Effector CD4-positive, alpha-beta T cell (primary cell): ENCODE data around the gene DCXR.

Experiments used
- DNase-seq: peaks from one replicate; pipeline ENCODE4 v3.0.0-alpha.2; 2020

Gene DCXR

DNA sequence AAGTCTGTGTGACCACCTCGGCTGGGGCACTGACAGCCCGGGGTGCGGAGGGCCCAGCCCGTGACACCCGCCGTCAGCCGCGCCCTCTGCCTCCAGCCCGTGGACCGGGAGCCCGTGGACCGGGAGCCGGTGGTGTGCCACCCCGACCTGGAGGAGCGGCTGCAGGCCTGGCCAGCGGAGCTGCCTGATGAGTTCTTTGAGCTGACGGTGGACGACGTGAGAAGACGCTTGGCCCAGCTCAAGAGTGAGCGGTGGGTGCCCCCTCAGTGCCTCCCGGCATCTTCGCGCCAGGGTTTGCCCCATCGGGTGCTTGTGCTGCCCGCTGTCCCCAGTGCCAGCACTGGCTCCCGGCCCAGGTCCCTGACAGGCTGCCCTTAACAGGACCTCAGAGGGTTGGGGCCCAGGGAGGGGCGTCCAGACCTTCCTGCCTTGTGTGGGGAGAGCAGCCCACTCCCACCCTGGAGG lies 28.5 kb downstream of the DCXR start:
- DNase-seq, result no peak

DNA sequence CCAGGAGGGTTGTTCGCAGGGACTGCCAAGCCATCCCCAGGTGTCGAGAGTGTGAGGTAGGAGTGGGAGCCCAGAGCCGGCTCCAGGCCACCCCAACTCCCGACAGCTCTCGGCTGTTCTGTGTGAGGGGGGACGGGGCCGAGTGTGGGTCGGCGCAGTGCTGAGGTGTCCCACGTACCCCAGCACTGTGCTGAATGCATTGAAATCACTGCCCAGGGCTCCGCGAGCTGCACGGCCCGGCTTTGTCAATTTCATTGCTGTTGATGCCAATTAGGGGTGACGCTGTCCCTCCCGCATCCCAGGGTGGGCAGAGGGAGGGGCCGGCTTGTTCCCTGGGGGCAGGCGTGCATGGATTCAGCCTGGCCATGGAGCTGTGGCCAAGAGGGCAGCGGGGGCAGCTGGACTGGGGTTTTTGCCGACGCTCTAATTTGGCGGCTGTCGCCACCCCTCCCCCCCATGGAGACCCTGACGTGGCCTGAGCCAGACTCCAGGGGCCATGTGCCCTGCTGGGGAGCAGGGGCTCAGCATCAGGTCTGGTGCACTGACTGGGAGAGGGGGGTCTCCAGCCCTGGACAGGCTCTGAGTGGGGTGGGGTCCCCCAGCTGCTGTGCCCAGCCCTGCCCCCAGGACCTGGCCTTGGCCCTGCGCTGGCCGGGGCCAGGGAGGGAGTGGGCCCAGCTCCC lies 29.1 kb downstream of the DCXR start:
- DNase-seq, result no peak

DNA sequence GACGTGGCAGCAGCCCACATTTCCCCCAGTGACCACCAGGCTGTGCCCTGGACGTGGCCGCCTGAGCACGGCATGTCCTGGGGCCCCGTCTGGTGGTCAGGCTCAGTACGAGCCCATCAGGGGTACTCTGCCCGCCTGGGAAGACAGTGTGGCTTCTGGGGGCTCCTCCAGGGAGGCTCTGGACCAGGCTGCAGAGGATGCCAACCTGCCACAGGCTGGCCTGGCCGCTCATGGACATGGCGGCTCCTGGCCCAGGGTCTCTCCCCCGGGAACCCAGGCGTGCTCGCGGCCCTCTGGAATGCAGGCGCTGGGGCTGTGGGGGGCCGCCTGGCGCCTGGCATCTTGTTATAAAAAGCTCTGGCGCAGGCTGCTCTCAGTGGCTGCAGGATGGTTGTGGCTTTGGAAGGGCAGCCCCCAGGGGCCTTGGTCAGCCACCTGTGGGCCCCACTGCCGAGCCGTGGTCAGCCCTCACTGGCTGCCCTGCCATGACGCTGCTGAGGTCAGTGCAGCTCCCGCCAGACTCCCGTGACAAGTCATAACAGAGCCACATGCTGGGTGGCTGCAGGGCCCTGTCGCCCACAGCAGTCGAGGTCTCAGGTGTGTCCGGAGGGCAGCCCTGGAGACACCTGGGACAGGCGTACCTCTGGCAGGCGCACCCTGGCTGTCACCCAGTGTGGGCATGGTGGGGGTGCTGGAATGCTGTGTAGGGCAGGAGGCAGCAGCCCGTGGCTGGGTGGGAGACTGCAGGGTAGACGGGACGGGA lies 29.8 kb downstream of the DCXR start:
- no peak for DNase-seq

DNA sequence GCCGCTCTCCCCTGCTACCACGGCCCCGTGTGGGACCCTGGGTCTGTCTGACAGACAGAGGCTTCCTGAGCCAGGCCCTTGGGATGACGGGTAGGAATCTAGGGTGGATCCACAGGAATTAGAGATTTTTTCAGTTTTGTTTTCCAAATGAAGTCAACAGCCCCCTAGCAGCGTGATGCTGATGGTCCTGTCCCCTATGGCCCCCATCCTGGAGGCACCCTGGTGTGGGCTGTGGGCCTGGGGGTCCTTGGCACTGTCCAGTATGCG lies 30.3 kb downstream of the DCXR start:
- no peak for DNase-seq

DNA sequence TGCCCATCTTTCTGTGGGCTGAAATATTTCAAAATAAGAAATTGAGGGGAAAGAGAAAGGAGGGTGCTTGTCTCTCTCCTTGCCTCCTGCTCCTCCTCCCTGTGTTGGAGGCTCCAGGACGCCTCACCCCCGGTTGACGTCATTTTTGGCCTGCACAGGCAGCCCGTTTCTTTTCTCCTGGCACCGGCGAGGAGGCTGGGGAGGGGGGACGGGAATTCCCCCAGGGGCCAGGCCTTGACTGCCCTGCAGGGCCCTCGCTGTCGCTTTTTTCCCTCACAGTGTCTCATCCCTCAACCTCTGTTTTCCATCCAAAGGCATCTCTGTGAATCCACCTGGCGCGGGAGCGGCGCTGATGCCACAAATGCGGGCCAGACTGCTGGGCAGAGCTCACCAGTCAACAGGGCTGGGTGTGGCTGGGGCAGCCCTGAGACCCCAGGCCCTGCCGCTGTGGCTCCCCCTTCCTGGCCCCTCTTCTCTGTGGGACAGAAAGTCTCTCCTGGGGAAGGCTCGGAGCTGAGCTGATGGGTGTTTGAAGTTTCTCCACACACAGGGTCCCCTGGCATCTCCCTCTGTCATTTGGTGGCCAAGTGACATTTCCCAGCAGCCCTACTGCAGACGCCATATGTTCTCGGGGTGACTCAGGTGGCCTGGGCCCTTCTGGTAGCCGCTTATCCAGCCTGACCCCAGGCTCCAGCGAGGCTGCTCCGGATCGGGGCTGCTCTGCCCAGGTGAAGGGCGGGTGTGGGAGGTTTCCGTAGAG lies 30.8 kb downstream of the DCXR start:
- DNase-seq, result no peak

DNA sequence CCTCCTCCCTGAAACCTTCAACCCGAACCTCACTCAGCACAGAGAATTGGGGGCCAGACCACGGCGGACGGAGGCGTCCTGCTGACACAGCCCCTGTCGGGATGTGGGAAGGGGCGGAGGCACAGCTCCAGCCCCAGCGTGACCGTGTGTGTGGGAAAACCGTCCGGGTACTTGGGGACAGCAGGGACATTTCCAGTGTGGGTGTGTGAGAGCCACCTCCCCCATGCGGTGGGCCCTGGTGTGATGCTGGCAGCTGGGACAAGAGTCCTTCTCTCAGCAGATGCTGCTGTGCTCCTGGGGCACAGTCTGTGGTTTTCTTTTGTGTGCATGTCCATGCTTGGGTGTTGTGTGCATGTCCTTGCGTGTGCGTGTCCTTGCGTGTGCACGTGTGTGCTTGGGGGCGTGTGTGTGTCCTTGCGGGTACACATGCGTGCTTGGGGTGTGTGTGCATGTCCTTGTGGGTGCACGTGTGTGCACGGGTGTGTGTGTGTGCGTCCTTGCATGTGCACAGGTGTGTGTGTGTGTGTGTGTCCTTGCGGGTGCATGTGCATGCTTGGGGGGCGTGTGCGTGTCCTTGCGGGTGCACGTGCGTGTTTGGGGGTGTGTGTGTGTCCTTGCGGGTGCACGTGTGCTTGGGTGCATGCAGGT lies 31.7 kb downstream of the DCXR start:
- no peak for DNase-seq

DNA sequence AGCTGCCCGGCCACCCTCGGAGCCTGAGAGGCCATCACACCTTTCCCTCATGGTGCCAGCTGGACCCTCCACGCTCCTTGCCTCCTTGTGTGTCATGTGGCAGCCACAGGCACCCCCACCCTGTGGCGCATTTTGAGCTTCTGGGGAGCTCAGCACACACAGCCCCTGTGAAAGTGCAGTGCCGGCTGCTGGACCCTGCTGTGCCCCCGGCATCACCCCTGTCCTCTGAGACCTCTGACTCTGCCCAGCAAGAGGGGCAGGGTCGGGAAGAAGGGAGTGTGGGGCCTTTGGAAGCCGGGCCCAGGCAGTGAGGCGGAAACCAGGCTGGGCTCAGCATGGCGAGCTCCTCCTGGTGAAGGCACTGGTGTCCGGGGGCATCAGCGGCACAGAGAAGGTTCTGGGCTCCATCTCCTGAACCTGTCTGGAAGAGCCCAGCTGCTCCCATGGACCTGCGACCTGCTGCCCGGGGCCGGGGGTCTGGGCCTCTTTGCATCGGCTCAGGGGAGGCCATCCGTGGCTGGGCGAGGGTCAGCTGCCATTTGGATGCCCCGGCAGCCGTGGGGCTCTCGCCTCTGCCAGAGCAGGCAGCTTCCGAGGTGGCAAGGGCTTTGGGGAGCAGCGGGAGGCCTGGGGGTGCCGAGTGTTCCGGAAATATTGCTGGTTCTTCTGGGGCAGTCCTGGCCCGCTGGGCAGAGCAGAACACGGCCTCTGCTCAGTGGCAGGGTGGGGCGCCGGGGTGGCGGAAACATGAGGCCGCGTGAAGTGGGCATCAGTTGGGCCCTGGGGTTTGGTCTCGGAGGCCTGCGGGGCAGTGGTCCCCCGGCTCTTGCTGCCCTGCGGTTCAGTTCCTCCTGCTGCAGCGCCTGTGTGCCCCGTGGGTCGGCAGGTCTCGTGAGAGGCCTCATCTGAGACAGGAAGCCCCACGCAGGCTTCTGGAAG lies 32.7 kb downstream of the DCXR start:
- DNase-seq, result no peak

DNA sequence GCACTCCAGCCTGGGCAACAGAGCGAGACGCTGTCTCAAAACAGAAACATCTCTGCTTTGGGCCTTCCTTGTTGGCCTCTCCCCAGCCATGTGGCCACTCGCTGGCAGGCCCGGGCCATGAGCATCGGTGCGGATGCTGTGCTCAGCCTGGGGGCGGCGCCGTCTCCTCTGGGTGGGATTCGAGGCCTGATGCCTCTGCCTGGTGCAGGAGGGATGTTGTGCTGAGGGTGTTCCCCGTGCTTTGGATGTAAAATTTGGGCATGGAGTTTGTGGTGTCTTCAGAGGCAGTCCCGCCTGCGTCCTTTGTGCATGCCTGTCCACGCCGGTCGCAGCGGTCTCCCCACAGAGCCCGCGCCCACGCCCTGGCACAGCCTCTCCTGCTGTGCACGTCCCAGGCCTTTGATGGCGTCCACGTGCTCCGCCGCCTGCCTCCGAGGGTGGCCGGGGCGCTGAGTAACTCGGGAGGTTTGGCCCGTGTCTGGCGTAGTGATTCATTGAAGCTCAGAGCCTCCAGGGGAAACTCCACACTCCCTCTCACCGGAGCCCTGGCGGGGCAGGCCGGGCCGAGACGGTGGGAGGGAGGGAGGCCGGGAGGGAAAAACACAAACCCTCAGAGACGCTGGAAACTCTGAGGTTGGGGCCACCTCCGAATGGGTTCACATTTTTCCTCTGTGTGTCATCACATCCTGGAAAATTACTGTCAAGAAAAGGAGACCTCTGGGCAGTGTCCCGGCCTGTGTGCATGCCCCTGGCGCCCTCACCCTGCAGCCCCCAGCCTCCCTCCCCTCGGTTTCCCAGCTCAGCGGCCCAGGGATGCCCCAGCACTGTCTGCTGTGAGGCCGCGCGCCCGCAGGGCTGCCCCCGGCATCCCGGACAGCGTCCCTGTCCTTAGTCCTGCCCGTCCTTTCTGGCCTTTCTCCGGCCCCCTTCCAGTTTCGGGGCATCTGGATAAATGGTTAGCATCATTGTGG lies 33.8 kb downstream of the DCXR start:
- DNase-seq, result no peak

DNA sequence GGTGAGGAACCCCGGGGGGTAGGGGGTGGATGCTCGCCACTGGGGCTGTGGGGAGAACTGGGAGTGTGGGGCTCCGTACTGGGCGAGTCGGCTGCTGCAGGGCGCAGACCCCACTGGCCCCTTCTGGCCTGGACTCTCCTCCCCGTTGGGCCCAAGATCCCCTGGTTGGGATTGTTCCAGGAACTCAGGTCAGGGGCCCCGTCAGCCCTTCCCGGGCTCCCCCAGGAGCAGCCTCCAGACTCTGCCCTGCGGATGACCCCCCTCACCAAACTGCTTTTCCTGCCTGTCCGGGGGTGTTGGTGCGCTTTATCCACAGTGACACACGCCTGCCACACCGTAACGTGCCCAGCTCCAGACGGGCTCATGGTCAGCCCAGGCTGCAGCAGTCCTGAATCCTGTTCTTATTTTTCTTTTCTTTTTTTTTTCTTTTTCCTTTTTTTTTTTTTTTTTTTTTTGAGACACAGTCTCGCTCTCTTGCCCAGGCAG lies 35.9 kb downstream of the DCXR start:
- DNase-seq, result no peak

DNA sequence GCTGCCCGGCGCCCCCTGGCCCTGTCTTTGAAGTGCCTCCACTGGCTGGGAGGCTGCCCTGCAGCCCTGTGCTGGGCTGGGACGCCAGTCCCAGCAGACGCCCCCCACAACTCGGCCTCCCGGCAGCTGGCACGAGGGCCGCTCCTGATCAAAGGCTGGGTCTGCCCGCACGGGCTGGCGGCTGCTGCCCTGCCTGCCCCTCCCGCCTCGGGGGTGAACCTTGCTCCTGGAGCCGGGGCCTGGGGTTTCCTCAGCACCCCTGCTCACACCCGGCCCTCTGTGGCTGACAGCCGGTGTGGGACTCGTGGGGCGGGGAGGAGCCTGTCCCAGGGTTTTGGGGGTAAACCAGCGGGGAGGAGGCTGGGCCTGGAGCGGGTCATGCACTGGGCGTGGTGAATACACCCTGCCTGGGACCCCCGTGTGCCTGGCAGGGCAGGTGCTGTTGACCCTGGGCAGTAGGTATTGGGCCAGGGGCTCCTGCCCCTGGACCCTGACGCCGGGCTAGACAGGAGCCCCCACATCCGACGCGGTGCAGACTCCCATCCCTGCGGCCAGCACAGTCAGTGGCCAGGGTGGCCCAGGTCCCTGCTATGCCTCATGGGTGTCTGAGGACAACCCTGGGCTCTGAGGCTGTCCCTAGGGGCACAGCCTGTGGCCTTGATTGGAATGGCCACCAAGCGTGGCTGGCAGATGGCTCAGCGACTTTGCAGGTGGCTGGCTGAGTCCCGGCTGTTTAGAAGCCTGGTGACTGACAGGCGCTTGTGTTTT lies 36.5 kb downstream of the DCXR start:
- no peak for DNase-seq

DNA sequence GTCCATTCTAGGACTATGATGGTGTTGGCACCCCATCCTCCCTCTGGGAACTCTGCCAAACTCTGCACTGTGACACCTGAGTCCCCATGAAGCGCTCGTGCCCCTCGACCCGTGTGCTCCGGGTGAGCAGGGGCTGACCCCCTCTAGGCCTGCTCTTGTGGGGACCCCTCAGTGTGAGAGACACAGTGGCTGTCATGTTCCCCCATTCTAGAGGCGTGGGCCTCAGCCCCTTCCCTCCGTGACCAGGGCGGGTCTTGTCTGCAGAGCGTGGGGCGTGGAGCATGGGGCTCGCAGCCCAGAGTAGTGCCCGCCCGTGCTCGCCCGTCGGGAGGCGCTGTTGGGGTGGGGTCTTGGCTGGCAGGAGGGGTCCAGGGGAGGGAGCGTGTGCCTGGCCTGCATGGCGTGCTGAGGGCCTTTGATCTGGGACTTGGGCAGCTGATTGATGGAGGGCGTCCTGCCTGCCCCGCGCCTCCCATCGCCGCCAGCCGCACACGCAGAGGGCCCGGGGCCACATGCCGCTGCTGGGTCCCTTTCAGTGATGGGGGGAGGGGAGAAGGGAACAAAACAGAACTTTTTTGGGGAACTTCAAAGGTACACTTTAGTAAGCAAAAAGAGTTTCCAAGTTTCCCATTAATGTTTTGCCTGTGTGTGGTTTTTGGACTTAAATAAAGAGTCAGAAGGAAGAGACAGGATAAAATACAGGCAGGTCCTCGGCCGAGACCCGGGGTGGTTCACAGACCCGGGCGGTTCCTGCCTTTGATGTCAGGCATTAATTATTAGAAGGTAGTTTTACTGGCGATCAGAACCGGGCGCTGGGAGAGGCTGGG lies 37.3 kb downstream of the DCXR start:
- DNase-seq, result no peak

DNA sequence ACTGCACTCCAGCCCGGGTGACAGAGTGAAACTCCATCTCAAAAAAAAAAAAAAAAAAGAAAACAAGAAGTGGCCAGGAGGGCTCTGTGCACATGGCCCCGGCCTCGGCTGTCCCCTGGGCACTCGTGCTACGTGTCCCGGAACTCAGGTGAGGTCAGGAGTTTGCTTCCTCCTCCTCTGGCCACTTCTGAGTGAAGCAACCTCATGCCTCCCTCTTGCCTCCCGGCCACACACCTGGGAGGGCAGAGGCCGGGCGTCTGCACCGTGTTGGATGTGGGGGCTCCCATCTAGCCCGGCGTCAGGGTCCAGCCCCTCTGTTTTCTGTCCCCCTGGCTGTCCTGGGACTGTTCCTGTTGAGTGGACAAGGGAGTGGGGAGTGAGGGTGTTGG lies 37.9 kb downstream of the DCXR start:
- no peak for DNase-seq

DNA sequence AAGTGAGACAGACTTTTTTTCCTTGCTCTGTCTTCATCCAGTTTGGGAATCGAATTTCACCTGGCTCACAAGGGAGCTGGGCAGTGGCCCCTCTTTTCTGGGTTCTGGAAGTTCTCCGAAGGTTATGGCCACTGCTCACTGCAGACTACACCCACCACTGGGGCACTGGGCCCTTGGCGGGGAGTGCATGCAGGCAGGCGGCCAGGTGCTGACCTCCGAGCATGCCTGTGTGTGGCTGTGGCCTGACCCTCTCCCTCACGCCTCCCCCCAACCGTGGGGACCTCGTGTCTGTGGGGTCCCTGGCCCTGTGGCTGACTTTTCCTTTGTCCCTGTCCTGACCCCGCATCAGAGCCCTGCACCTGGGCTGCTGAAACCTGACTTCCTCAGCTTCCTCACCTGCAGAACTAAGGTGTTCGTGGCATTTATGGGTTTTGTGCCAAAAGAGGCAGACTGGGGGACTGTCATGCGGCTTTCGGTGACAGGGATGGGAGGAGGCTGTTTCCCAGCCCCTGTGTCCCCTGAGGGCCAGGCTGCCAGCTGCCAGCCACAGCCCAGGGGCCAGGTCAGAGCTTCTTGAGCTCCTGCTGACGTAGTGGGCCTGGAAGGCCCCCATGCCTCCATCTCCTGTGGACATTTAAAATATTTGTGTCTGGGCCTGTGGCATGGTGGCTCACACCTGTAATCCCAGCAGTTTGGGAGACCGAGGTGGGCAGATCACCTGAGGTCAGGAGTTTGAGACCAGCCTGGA lies 38.6 kb downstream of the DCXR start:
- DNase-seq, result no peak

DNA sequence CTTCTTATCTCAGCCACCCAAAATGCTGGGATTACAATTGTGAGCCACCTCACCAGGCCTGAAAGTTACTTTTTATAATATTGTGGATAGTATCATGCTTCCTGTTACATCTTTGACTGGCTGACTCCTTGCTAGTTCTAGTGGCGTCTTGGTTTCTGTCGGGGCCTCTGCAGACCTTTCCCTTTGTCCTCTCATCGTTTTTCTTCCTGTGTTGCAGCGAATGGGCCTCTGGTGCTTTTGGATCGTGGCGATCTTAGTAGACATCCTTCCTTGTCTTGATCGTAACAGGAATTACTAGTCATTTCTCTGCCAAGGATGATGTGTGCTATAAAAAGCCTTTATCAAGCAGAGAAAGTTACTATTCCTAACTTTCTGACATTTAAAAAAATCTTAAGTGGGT lies 39.3 kb downstream of the DCXR start:
- no peak for DNase-seq

DNA sequence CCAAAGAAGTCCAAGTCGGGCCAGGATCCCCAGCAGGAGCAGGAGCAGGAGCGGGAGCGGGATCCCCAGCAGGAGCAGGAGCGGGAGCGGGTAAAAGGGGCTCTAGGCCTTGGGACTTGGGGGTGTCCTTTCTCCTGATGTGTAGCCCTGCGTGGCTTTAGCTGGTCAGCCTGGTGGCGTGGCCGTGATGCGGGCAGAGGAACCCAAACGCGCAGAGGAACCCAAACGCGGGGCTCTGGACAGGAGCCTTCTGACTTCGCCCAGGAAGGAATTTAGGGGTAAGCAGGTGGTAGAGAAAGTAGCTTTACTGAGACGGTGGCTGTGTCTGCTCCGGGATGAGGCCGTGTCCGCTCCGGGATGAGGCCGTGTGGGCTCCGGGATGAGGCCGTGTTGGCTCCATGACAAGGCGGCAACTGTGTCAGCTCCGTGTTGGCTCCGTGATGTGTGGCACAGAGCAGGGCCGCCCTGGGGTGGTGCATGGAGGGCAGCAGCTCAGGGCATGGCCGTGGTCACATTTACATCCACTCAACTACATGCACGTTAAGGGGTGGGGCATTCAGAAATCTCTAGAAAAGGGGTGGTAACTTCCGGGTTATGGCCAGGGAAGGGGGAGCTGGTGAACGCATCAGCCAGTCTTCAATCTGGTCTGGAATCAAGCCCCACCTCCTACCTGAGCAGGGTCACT lies 40.6 kb downstream of the DCXR start:
- no peak for DNase-seq

DNA sequence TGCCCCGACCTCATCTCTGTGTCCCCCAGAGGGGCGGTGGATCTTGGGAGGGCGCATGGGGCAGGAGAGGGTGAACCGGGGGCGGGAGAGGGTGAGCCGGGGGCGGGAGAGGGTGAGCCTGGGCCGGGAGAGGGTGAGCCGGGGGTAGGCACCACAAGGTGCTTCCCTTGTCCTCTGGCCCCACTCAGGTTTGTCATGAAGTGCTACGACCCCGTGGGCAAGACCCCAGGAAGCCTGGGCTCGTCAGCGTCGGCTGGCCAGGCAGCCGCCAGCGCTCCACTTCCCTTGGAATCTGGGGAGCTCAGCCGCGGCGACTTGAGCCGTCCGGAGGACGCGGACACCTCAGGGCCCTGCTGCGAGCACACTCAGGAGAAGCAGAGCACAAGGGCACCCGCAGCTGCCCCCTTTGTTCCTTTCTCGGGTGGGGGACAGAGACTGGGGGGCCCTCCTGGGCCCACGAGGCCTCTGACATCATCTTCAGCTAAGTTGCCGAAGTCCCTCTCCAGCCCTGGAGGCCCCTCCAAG lies 41.2 kb downstream of the DCXR start:
- DNase-seq, result no peak

DNA sequence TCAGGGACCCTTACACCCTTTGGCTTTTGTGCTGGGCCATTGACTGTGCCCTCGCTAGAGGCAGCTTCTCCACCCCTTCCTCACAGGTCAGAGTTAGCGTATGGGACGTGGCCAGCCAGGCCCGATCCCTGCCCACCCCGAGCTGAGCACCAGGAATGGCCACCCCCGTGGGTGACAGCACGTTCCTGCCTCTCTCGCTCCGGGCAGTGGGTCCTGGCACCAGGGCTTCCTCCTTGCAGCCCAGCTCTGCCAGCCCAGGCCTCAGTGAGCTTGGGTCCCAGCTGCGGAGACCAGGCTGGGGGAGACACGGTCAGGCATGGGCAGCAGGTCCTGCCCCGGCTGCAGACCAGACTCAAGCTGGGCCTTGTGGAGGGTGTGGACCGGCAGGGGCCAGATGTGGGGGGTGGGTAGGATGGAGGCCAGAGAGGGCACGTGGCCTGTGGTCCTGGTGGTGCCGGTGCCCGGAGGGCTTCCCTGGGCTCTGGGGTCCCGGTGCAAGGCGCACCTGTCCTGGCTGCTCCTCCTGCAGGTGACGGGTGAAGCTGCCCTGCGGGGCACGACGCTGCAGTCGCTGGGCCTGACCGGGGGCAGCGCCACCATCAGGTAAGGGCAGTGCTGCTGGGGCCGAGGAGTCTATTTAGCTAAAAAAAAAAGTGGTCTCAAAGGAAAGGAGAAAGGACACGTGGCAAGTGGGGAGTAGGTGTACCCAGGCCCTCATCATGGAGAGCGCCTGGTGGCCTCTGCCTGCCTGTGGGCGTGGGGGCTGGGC lies 41.9 kb downstream of the DCXR start:
- DNase-seq, result no peak
